GM19395 (cell line): ENCODE results near the gene WWTR1.

Experiments
- ATAC-seq: cut with Tn5 transposase; IDR thresholded peaks from one replicate; pipeline ENCODE4 v1.9.1; 2021; ENCODE audit warnings: mild to moderate bottlenecking, moderate library complexity; ENCODE audit not compliant: unreplicated experiment

The WWTR1 gene

GRCh38 chr3:149596134-149596770, 61.6 kb downstream of the WWTR1 start:
- ATAC-seq = no peak

- ATAC-seq = no peak
Observed at GRCh38 chr3:149593418-149594160, 64.2 kb downstream of the WWTR1 start.

GRCh38 chr3:149592758-149593240, 65.0 kb downstream of the WWTR1 start:
- no peak for ATAC-seq

- no peak for ATAC-seq
Observed at GRCh38 chr3:149590691-149591441, 67.0 kb downstream of the WWTR1 start.

- no peak for ATAC-seq
Observed at GRCh38 chr3:149589332-149589731, 68.5 kb downstream of the WWTR1 start.

GRCh38 chr3:149588909-149589308, 68.9 kb downstream of the WWTR1 start:
- ATAC-seq = no peak

GRCh38 chr3:149587383-149587782, 70.4 kb downstream of the WWTR1 start:
- no peak for ATAC-seq

GRCh38 chr3:149586871-149587270, 71.0 kb downstream of the WWTR1 start:
- ATAC-seq = no peak

GRCh38 chr3:149585401-149585726, 72.5 kb downstream of the WWTR1 start:
- peak; percentile 96 for ATAC-seq

- no peak for ATAC-seq
Observed at GRCh38 chr3:149583921-149584635, 73.7 kb downstream of the WWTR1 start.

GRCh38 chr3:149582395-149582794, 75.4 kb downstream of the WWTR1 start:
- no peak for ATAC-seq

GRCh38 chr3:149581681-149582370, 76.0 kb downstream of the WWTR1 start:
- no peak for ATAC-seq

- no peak for ATAC-seq
Observed at GRCh38 chr3:149581248-149581647, 76.6 kb downstream of the WWTR1 start.

- peak; percentile 39 for ATAC-seq
Observed at GRCh38 chr3:149579838-149580542, 77.8 kb downstream of the WWTR1 start.

- no peak for ATAC-seq
Observed at GRCh38 chr3:149579161-149579560, 78.7 kb downstream of the WWTR1 start.

GRCh38 chr3:149577801-149578200, 80.0 kb downstream of the WWTR1 start:
- ATAC-seq = no peak

GRCh38 chr3:149575961-149576564, 81.8 kb downstream of the WWTR1 start:
- ATAC-seq = peak; percentile 67

GRCh38 chr3:149575213-149575960, 82.4 kb downstream of the WWTR1 start:
- ATAC-seq = no peak
